Osteoblast (primary cell): ENCODE results near the gene DTX3. TPM values are rescaled to one million over a fixed set of nuclear protein-coding genes. Genes with fewer than 3 reads are reported as not detected.

ENCODE experiments used
- DNase-seq: peaks from one replicate; pipeline ENCODE4 v3.0.0; 2011; ENCODE audit warnings: low spot score, mixed read lengths; ENCODE audit not compliant: insufficient read length; ENCODE audit errors: missing footprints
- H2AFZ ChIP-seq: 2 replicates; pipeline ENCODE4 v1.6.0; 2011; ENCODE audit warnings: mild to moderate bottlenecking, low read length
- H3K27ac ChIP-seq: 2 replicates; pipeline ENCODE4 v1.5.1; 2011; ENCODE audit warnings: mild to moderate bottlenecking, low read depth, low read length, moderate library complexity
- H3K27me3 ChIP-seq: 2 replicates; pipeline ENCODE4 v1.6.0; 2012; ENCODE audit warnings: mild to moderate bottlenecking, control low read depth, inconsistent platforms, low read length, moderate library complexity; ENCODE audit not compliant: insufficient read depth
- H3K36me3 ChIP-seq: 2 replicates; pipeline ENCODE4 v1.5.1; 2011; ENCODE audit warnings: mild to moderate bottlenecking, low read length, control low read depth, moderate library complexity; ENCODE audit not compliant: insufficient read depth
- H3K4me1 ChIP-seq: 2 replicates; pipeline ENCODE4 v1.5.1; 2011; ENCODE audit warnings: mild to moderate bottlenecking, low read length, control low read depth, moderate library complexity; ENCODE audit not compliant: insufficient read depth
- H3K4me2 ChIP-seq: 2 replicates; pipeline ENCODE4 v1.6.0; 2011; ENCODE audit warnings: mild to moderate bottlenecking, low read length; ENCODE audit not compliant: insufficient read depth
- H3K4me3 ChIP-seq: fragments of 200-600 bp; sonication (generic); 3 replicates; pipeline ENCODE4 v1.5.1; 2012; ENCODE audit warnings: mild to moderate bottlenecking, low read length, inconsistent platforms; ENCODE audit not compliant: insufficient read depth
- H3K79me2 ChIP-seq: 2 replicates; pipeline ENCODE4 v1.6.0; 2012; ENCODE audit warnings: mild to moderate bottlenecking, low read length, control low read depth, inconsistent platforms; ENCODE audit not compliant: insufficient read depth
- H3K9me3 ChIP-seq: 2 replicates; pipeline ENCODE4 v1.5.1; 2011; ENCODE audit warnings: low read depth, low read length, control low read depth
- H4K20me1 ChIP-seq: 2 replicates; pipeline ENCODE4 v1.6.0; 2012; ENCODE audit warnings: mild to moderate bottlenecking, low read length, control low read depth; ENCODE audit not compliant: insufficient read depth
- total RNA-seq: library from RNA; depleted of rRNA; stranded (reverse); fragments of >200 nt; gene quantifications from 2 replicates; pipeline ENCODE4 v1.2.3, GENCODE V29; 2012
- TF ChIP-seq, protein P1 (sequence below): IDR thresholded peaks from 2 replicates; pipeline ENCODE4 v1.5.1; 2011; ENCODE audit warnings: mild to moderate bottlenecking, low read depth, low read length, moderate library complexity; ENCODE audit errors: extremely low read depth

Gene DTX3
- total RNA-seq, 1 donor, result 21.4 TPM

DNA sequence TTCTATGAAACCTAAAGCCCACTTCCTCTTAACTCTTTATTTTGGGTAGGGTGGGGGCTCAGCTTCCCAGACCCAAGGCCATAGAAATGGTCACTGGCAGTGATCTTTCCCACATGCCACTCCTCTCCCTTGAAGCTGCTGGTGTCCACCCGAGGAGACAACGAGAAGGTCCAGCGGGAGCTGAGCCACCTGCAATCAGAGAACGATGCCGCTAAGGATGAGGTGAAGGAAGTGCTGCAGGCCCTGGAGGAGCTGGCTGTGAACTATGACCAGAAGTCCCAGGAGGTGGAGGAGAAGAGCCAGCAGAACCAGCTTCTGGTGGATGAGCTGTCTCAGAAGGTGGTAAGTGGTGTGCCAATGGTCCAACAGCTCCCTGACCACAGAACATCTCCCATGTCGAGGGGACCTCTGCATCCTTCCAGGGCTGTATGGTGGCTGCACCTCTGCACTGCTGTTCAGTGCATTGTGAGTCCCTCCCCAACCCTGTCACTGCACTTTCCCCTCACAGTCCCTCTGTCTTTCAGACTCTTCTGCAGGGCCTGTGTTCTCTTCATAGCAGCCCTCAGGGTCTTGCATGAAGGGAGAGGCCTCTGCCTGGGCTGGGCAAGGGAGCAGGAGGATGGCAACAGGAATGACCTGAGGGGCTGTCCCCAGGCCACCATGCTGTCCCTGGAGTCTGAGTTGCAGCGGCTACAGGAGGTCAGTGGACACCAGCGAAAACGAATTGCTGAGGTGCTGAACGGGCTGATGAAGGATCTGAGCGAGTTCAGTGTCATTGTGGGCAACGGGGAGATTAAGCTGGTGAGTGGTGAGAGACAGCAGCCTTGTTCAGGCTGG, 32.5 kb upstream of the DTX3 start:
- Histone ChIP-seq H2AFZ (no peak overlapping the region), H3K9me3 (no peaks in the 10 kb centered on the region), H3K36me3 (no peaks in the 10 kb centered on the region), H3K4me1 (no peaks in the 10 kb centered on the region), H3K27ac (no peak overlapping the region), H3K27me3 (peaks cover 4% of the 10 kb centered on the region), H3K4me2 (no peak overlapping the region), H3K79me2 (no peaks in the 10 kb centered on the region), H3K4me3 (no peak overlapping the region), H4K20me1 (no peaks in the 10 kb centered on the region)
- TF ChIP-seq, protein P1, sequence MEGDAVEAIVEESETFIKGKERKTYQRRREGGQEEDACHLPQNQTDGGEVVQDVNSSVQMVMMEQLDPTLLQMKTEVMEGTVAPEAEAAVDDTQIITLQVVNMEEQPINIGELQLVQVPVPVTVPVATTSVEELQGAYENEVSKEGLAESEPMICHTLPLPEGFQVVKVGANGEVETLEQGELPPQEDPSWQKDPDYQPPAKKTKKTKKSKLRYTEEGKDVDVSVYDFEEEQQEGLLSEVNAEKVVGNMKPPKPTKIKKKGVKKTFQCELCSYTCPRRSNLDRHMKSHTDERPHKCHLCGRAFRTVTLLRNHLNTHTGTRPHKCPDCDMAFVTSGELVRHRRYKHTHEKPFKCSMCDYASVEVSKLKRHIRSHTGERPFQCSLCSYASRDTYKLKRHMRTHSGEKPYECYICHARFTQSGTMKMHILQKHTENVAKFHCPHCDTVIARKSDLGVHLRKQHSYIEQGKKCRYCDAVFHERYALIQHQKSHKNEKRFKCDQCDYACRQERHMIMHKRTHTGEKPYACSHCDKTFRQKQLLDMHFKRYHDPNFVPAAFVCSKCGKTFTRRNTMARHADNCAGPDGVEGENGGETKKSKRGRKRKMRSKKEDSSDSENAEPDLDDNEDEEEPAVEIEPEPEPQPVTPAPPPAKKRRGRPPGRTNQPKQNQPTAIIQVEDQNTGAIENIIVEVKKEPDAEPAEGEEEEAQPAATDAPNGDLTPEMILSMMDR, result no peak
- no peak for DNase-seq

DNA sequence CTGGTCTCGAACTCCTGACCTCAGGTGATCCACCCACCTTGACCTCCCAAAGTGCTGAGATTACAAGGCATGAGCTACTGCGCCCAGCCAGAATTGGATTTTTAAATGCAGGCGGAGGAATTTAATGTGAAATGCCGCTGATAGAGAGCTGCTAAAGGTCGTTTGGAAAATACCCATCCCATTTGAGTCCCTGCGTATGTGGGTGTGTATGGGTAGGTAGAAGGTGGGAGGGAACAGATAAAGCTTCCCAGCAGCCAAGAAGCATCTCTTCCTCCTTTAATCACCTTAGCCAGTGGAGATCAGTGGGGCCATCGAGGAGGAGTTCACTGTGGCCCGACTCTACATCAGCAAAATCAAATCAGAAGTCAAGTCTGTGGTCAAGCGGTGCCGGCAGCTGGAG, 29.8 kb upstream of the DTX3 start:
- TF ChIP-seq, protein P1, result no peak
- no peak overlapping the region for H3K27ac ChIP-seq

DNA sequence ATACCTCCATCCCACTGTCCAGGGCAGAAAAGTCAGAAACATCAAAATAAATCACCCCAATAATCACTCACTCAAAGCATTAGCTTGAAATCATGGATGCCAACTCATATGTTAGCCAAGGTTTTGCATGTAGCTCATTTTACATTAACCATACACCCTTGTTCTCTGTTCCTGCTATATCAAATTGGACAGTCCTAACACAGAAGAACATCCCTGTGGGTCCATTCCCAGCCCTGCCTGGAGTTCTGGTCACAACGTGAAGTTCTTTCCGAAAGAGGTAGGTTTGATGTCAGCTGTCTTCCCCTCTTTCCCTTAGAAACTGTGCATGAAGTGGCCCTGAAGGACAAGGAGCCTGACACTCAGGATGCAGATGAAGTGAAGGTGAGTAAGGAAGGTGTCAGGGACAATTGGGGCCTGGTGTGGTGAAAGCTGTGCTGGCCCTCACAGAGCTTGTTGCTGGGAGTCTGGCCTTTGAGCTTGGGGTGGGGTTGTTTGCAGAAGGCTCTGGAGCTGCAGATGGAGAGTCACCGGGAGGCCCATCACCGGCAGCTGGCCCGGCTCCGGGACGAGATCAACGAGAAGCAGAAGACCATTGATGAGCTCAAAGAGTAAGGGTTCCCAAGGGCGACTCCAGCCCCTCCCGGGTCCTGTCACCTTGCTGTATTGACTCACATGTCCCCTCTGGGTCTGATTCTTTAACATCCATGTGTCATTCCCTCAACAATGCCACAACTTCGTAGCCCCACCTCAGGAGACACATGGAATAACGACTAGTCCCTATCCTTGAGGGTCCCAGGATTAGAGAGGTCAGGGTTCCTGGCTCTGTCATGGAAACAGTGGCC, 28.6 kb upstream of the DTX3 start:
- no peaks in the 10 kb centered on the region for H3K4me1 ChIP-seq
- no peak overlapping the region for H3K27ac ChIP-seq
- peaks cover 3% of the 10 kb centered on the region for H3K27me3 ChIP-seq
- no peaks in the 10 kb centered on the region for H4K20me1 ChIP-seq
- no peak overlapping the region for H3K4me3 ChIP-seq
- TF ChIP-seq, protein P1, result no peak
- DNase-seq, result no peak
- H3K36me3 ChIP-seq, result no peaks in the 10 kb centered on the region
- H3K9me3 ChIP-seq, result no peaks in the 10 kb centered on the region
- no peak overlapping the region for H2AFZ ChIP-seq
- H3K4me2 ChIP-seq, result no peak overlapping the region
- H3K79me2 ChIP-seq, result no peaks in the 10 kb centered on the region

More for the DNA sequence above, 29.8 kb upstream of the DTX3 start:
- Histone ChIP-seq H3K79me2 (no peaks in the 10 kb centered on the region), H2AFZ (no peak overlapping the region), H3K36me3 (no peaks in the 10 kb centered on the region), H3K27me3 (peaks cover 4% of the 10 kb centered on the region), H4K20me1 (no peaks in the 10 kb centered on the region), H3K4me3 (no peak overlapping the region), H3K9me3 (no peaks in the 10 kb centered on the region), H3K4me2 (no peak overlapping the region), H3K4me1 (no peaks in the 10 kb centered on the region)
- no peak for DNase-seq
